ENCODE results near the gene NAPSA. TPM values are rescaled to one million over a fixed set of nuclear protein-coding genes. Genes with fewer than 3 reads are reported as not detected.

Gene NAPSA
- total and polyA plus RNA-seq, 7 experiments from 2014 or later: 0.72 to 8.2 (median 3.6) TPM

- Histone ChIP-seq H3K36me3 (ENCODE audit: control insufficient read depth in 2 of 3, insufficient read depth in 3 of 3, low read length in 3 of 3) (no peaks in the 10 kb centered on the region), H3K27me3 (ENCODE audit: control insufficient read depth in 2 of 2, insufficient read depth in 2 of 2, low read length in 2 of 2) (peaks cover 0 to 23% of the 10 kb centered on the region in 2 donors), H3K4me3 (ENCODE audit: low read length) (no peak overlapping the region), H3K9me3 (ENCODE audit: control insufficient read depth in 2 of 3, low read length in 3 of 3) (no peaks in the 10 kb centered on the region), H3K27ac (ENCODE audit: low read depth, low read length) (no peak overlapping the region), H3K4me1 (ENCODE audit: control insufficient read depth in 2 of 2, insufficient read depth in 2 of 2, low read length in 2 of 2) (no peaks in the 10 kb centered on the region)
- DNase-seq: no peak
- peaks cover 0 to 7% (median 4%) of the 10 kb centered on the region in 5 donors for H3K36me3 Mint-ChIP-seq
- no peak overlapping the region for H3K27ac Mint-ChIP-seq
- CTCF ChIA-PET: no interaction called here
- POLR2A ChIA-PET: no interaction called here
- ATAC-seq: no peak
- H3K9me3 Mint-ChIP-seq: peaks cover 0 to 9% (median 0%) of the 10 kb centered on the region in 11 donors
- peaks cover 65 to 80% (median 69%) of the 10 kb centered on the region in 5 donors for H3K27me3 Mint-ChIP-seq
- peaks cover 13 to 20% (median 15%) of the 10 kb centered on the region in 7 donors for H3K4me1 Mint-ChIP-seq
- peak overlapping the region in 1 of 10 donors; percentile 57 for H3K4me3 Mint-ChIP-seq
- intact Hi-C loops (cut with micrococcal nuclease): no loop called here
These were observed 52.2 kb downstream of the NAPSA start for GRCh38 chr19:50312967-50313811.

GRCh38 chr19:50311723-50312635 is 53.5 kb downstream of the NAPSA start:
- CTCF ChIA-PET: no interaction called here
- Mint-ChIP-seq H3K4me3 (no peak overlapping the region), H3K27me3 (peaks cover 57 to 73% (median 69%) of the 10 kb centered on the region in 5 donors), H3K4me1 (peaks cover 9 to 20% (median 15%) of the 10 kb centered on the region in 7 donors), H3K36me3 (peaks cover 0 to 7% (median 4%) of the 10 kb centered on the region in 5 donors), H3K27ac (no peak overlapping the region), H3K9me3 (peaks cover 0 to 5% (median 0%) of the 10 kb centered on the region in 11 donors)
- no peaks in the 10 kb centered on the region for H3K9me3 ChIP-seq (ENCODE audit: control insufficient read depth in 2 of 3, low read length in 3 of 3)
- no peaks in the 10 kb centered on the region for H3K36me3 ChIP-seq (ENCODE audit: control insufficient read depth in 2 of 3, insufficient read depth in 3 of 3, low read length in 3 of 3)
- H3K27me3 ChIP-seq (ENCODE audit: control insufficient read depth in 2 of 2, insufficient read depth in 2 of 2, low read length in 2 of 2): peaks cover 0 to 23% of the 10 kb centered on the region in 2 donors
- POLR2A ChIA-PET: no interaction called here
- DNase-seq (no peak), ATAC-seq (no peak)
- no peaks in the 10 kb centered on the region for H3K4me1 ChIP-seq (ENCODE audit: control insufficient read depth in 2 of 2, insufficient read depth in 2 of 2, low read length in 2 of 2)
- no peak overlapping the region for H3K27ac ChIP-seq (ENCODE audit: low read depth, low read length)
- intact Hi-C loops (cut with micrococcal nuclease): no loop called here
- no peak overlapping the region for H3K4me3 ChIP-seq (ENCODE audit: low read length)

GRCh38 chr19:50310759-50311465 is 54.5 kb downstream of the NAPSA start:
- intact Hi-C loops (cut with micrococcal nuclease): no loop called here
- ChIA-PET CTCF (no interaction called here), POLR2A (no interaction called here)
- Histone ChIP-seq H3K4me3 (ENCODE audit: low read length) (no peak overlapping the region), H3K27me3 (ENCODE audit: control insufficient read depth in 2 of 2, insufficient read depth in 2 of 2, low read length in 2 of 2) (peaks cover 0 to 23% of the 10 kb centered on the region in 2 donors), H3K9me3 (ENCODE audit: control insufficient read depth in 2 of 3, low read length in 3 of 3) (no peaks in the 10 kb centered on the region), H3K4me1 (ENCODE audit: control insufficient read depth in 2 of 2, insufficient read depth in 2 of 2, low read length in 2 of 2) (no peaks in the 10 kb centered on the region), H3K36me3 (ENCODE audit: control insufficient read depth in 2 of 3, insufficient read depth in 3 of 3, low read length in 3 of 3) (no peaks in the 10 kb centered on the region), H3K27ac (ENCODE audit: low read depth, low read length) (no peak overlapping the region)
- H3K36me3 Mint-ChIP-seq: peaks cover 0 to 7% (median 2%) of the 10 kb centered on the region in 5 donors
- H3K27ac Mint-ChIP-seq: no peak overlapping the region
- ATAC-seq (no peak), DNase-seq (no peak)
- no peak overlapping the region for H3K4me3 Mint-ChIP-seq
- H3K27me3 Mint-ChIP-seq: peaks cover 58 to 68% (median 67%) of the 10 kb centered on the region in 5 donors
- peaks cover 8 to 20% (median 13%) of the 10 kb centered on the region in 7 donors for H3K4me1 Mint-ChIP-seq
- peaks cover 0 to 5% (median 0%) of the 10 kb centered on the region in 11 donors for H3K9me3 Mint-ChIP-seq

GRCh38 chr19:50309396-50310125 is 55.9 kb downstream of the NAPSA start:
- H3K27me3 ChIP-seq (ENCODE audit: control insufficient read depth in 2 of 2, insufficient read depth in 2 of 2, low read length in 2 of 2): peaks cover 0 to 19% of the 10 kb centered on the region in 2 donors
- no peaks in the 10 kb centered on the region for H3K9me3 ChIP-seq (ENCODE audit: control insufficient read depth in 2 of 3, low read length in 3 of 3)
- no peak overlapping the region for H3K27ac ChIP-seq (ENCODE audit: low read depth, low read length)
- Mint-ChIP-seq H3K27ac (no peak overlapping the region), H3K36me3 (peaks cover 0 to 7% (median 0%) of the 10 kb centered on the region in 5 donors), H3K4me3 (no peak overlapping the region), H3K9me3 (peaks cover 0 to 5% (median 0%) of the 10 kb centered on the region in 11 donors), H3K4me1 (peaks cover 0 to 11% (median 6%) of the 10 kb centered on the region in 7 donors), H3K27me3 (peaks cover 56 to 67% (median 65%) of the 10 kb centered on the region in 5 donors)
- intact Hi-C loops (cut with micrococcal nuclease): no loop called here
- ATAC-seq (no peak), DNase-seq (no peak)
- no peak overlapping the region for H3K4me3 ChIP-seq (ENCODE audit: low read length)
- CTCF ChIA-PET: no interaction called here
- H3K4me1 ChIP-seq (ENCODE audit: control insufficient read depth in 2 of 2, insufficient read depth in 2 of 2, low read length in 2 of 2): no peaks in the 10 kb centered on the region
- POLR2A ChIA-PET: no interaction called here
- H3K36me3 ChIP-seq (ENCODE audit: control insufficient read depth in 2 of 3, insufficient read depth in 3 of 3, low read length in 3 of 3): no peaks in the 10 kb centered on the region

- peaks cover 0 to 7% (median 0%) of the 10 kb centered on the region in 5 donors for H3K36me3 Mint-ChIP-seq
- Histone ChIP-seq H3K9me3 (ENCODE audit: control insufficient read depth in 2 of 3, low read length in 3 of 3) (no peaks in the 10 kb centered on the region), H3K4me1 (ENCODE audit: control insufficient read depth in 2 of 2, insufficient read depth in 2 of 2, low read length in 2 of 2) (no peaks in the 10 kb centered on the region), H3K4me3 (ENCODE audit: low read length) (no peak overlapping the region), H3K27me3 (ENCODE audit: control insufficient read depth in 2 of 2, insufficient read depth in 2 of 2, low read length in 2 of 2) (peaks cover 0 to 14% of the 10 kb centered on the region in 2 donors), H3K36me3 (ENCODE audit: control insufficient read depth in 2 of 3, insufficient read depth in 3 of 3, low read length in 3 of 3) (no peaks in the 10 kb centered on the region), H3K27ac (ENCODE audit: low read depth, low read length) (no peak overlapping the region)
- intact Hi-C loops (cut with micrococcal nuclease): no loop called here
- H3K9me3 Mint-ChIP-seq: peaks cover 0 to 4% (median 0%) of the 10 kb centered on the region in 11 donors
- peak overlapping the region in 1 of 9 donors; percentile 22 for H3K27ac Mint-ChIP-seq
- no peak for ATAC-seq
- H3K4me3 Mint-ChIP-seq: no peak overlapping the region
- peaks cover 0 to 7% (median 6%) of the 10 kb centered on the region in 7 donors for H3K4me1 Mint-ChIP-seq
- DNase-seq: no peak
- peaks cover 52 to 68% (median 60%) of the 10 kb centered on the region in 5 donors for H3K27me3 Mint-ChIP-seq
- POLR2A ChIA-PET: no interaction called here
- CTCF ChIA-PET: no interaction called here
These were observed 56.4 kb downstream of the NAPSA start for GRCh38 chr19:50308991-50309390.
